GM23248 (cell line): ENCODE measurements around the gene VPS33A. TPM values are rescaled to one million over a fixed set of nuclear protein-coding genes. Genes with fewer than 3 reads are reported as not detected.

Experiments
- DNase-seq: peaks from one replicate; pipeline ENCODE4 v3.0.0-alpha.2; 2015
- H2AFZ ChIP-seq: fragments of 200-600 bp; sonication (generic); 2 replicates; pipeline ENCODE4 v1.6.1; 2016; ENCODE audit warnings: antibody characterized with exemption
- H3F3A ChIP-seq: fragments of 200-600 bp; sonication (generic); 2 replicates; pipeline ENCODE4 v1.6.1; 2016; ENCODE audit warnings: mild to moderate bottlenecking, antibody characterized with exemption, mixed run types; ENCODE audit not compliant: insufficient read depth
- H3K27ac ChIP-seq: fragments of 200-600 bp; sonication (generic); 2 replicates; pipeline ENCODE4 v1.5.1; 2016; ENCODE audit warnings: mild to moderate bottlenecking
- H3K27me3 ChIP-seq: fragments of 200-600 bp; sonication (generic); replicated peaks from 2 replicates; pipeline ENCODE4 v1.6.1; 2016; ENCODE audit warnings: mild to moderate bottlenecking; ENCODE audit not compliant: insufficient read depth
- H3K36me3 ChIP-seq: fragments of 200-600 bp; sonication (generic); 2 replicates; pipeline ENCODE4 v1.6.1; 2016; ENCODE audit warnings: low read depth, mild to moderate bottlenecking
- H3K4me1 ChIP-seq: fragments of 200-600 bp; sonication (generic); 2 replicates; pipeline ENCODE4 v1.6.1; 2016; ENCODE audit warnings: mild to moderate bottlenecking; ENCODE audit not compliant: insufficient read depth
- H3K4me2 ChIP-seq: fragments of 200-600 bp; sonication (generic); one replicate; pipeline ENCODE4 v1.6.1; 2016; ENCODE audit warnings: mild to moderate bottlenecking; ENCODE audit not compliant: unreplicated experiment
- H3K4me3 ChIP-seq: fragments of 200-600 bp; sonication (generic); 2 replicates; pipeline ENCODE4 v1.5.1; 2016; ENCODE audit warnings: mild to moderate bottlenecking
- H3K79me2 ChIP-seq: fragments of 200-600 bp; sonication (generic); 2 replicates; pipeline ENCODE4 v1.6.1; 2016; ENCODE audit warnings: mild to moderate bottlenecking; ENCODE audit not compliant: insufficient read depth
- H3K9ac ChIP-seq: fragments of 200-600 bp; sonication (generic); 2 replicates; pipeline ENCODE4 v1.6.1; 2016; ENCODE audit warnings: mild to moderate bottlenecking
- H3K9me2 ChIP-seq: fragments of 200-600 bp; sonication (generic); 2 replicates; pipeline ENCODE4 v1.6.1; 2016; ENCODE audit warnings: mixed run types, mild to moderate bottlenecking, moderate library complexity; ENCODE audit not compliant: insufficient read depth
- H3K9me3 ChIP-seq: fragments of 200-600 bp; sonication (generic); one replicate; pipeline ENCODE4 v1.6.1; 2017; ENCODE audit warnings: low read depth
- H4K20me1 ChIP-seq: fragments of 200-600 bp; sonication (generic); 2 replicates; pipeline ENCODE4 v1.6.0; 2016; ENCODE audit not compliant: insufficient read depth
- EZH2 ChIP-seq: fragments of 200-600 bp; sonication (generic); IDR thresholded peaks from 2 replicates; pipeline ENCODE4 v1.6.1; 2018; ENCODE audit warnings: antibody characterized with exemption, mild to moderate bottlenecking; ENCODE audit not compliant: insufficient read depth, poor library complexity, severe bottlenecking
- EZH2phosphoT487 ChIP-seq: fragments of 200-600 bp; sonication (generic); IDR thresholded peaks from 2 replicates; pipeline ENCODE4 v1.6.1; 2018; ENCODE audit warnings: antibody characterized with exemption, moderate library complexity, mild to moderate bottlenecking, low read depth; ENCODE audit not compliant: insufficient read depth
- WGBS, 2 experiments: methylation state at CpG; one replicate each; pipeline ENCODE4 v1.1.6; 2015 to 2017; ENCODE audit warnings: low lambda C conversion rate in 2 of 2, low coverage in 1 of 2; ENCODE audit errors: missing lambda C conversion rate in 2 of 2; 5-methylcytosine and 5-hydroxymethylcytosine counted together
- in situ Hi-C: fragments of 300-500 bp; cut with MboI; formaldehyde crosslinking; loops from 2 replicates; pipeline ENCODE4 v1.15.0; 2020
- polyA plus RNA-seq: library from polyadenylated mRNA; unstranded; fragments of >200 nt; fragmentation: Nextera tagmentation; extraction: Ambion mirVana; gene quantifications from 2 replicates; pipeline ENCODE4 v1.2.1, GENCODE V29; 2016
- total RNA-seq: library from RNA; depleted of rRNA; stranded (reverse); fragments of >200 nt; shearing (Covaris generic); gene quantifications from 2 replicates; pipeline ENCODE4 v1.2.3, GENCODE V29; 2014

The VPS33A gene
- total and polyA plus RNA-seq, 2 experiments from 2014 or later = 16.0 to 16.2 TPM

GRCh38 chr12:122228092-122228491, 38.2 kb downstream of the VPS33A start:
- no peak overlapping the region for H3K4me3 ChIP-seq
- no peak overlapping the region for H2AFZ ChIP-seq
- no peak overlapping the region for H3K27ac ChIP-seq
- peaks cover 3% of the 10 kb centered on the region; the same call in 1 of the 2 replicates for H3K36me3 ChIP-seq
- no peak overlapping the region for H3K9ac ChIP-seq
- no peaks in the 10 kb centered on the region for H3K9me2 ChIP-seq
- WGBS, 2 experiments = 90 to 91% methylated on average over 5 of the region's 5 CpGs
- TF ChIP-seq EZH2 (no peak), EZH2phosphoT487 (no peak)
- H4K20me1 ChIP-seq = no peaks in the 10 kb centered on the region
- in situ Hi-C loops = no loop called here
- H3K79me2 ChIP-seq = peaks cover 24% of the 10 kb centered on the region
- H3K9me3 ChIP-seq = no peaks in the 10 kb centered on the region
- no peaks in the 10 kb centered on the region for H3K27me3 ChIP-seq
- no peak overlapping the region for H3K4me2 ChIP-seq
- peaks cover 5% of the 10 kb centered on the region; the same call in 1 of the 2 replicates for H3F3A ChIP-seq
- no peak for DNase-seq
- H3K4me1 ChIP-seq = peaks cover 15% of the 10 kb centered on the region; the same call in 1 of the 2 replicates

GRCh38 chr12:122227341-122227740, 39.0 kb downstream of the VPS33A start:
- Histone ChIP-seq H3K4me1 (peaks cover 15% of the 10 kb centered on the region; the same call in 1 of the 2 replicates), H3K27ac (no peak overlapping the region), H3F3A (peaks cover 5% of the 10 kb centered on the region; the same call in 1 of the 2 replicates), H3K4me2 (no peak overlapping the region), H3K9me2 (no peaks in the 10 kb centered on the region), H3K79me2 (peaks cover 31% of the 10 kb centered on the region), H3K9ac (no peak overlapping the region), H2AFZ (no peak overlapping the region), H3K4me3 (no peak overlapping the region), H3K27me3 (no peaks in the 10 kb centered on the region), H3K9me3 (no peaks in the 10 kb centered on the region), H4K20me1 (no peaks in the 10 kb centered on the region), H3K36me3 (peaks cover 3% of the 10 kb centered on the region; the same call in 1 of the 2 replicates)
- no peak for DNase-seq
- 94 to 95% methylated on average over 17 of the region's 17 CpGs for WGBS, 2 experiments
- in situ Hi-C loops = no loop called here
- TF ChIP-seq EZH2phosphoT487 (no peak), EZH2 (no peak)

- in situ Hi-C loops = no loop called here
- H4K20me1 ChIP-seq = no peaks in the 10 kb centered on the region
- H3K36me3 ChIP-seq = peaks cover 3% of the 10 kb centered on the region; the same call in 1 of the 2 replicates
- peak overlapping the region; percentile 43 for H3K4me2 ChIP-seq
- no peaks in the 10 kb centered on the region for H3K27me3 ChIP-seq
- WGBS, 2 experiments = 12 to 15% methylated on average over 28 to 32 of the region's 55 CpGs
- H3F3A ChIP-seq = peaks cover 5% of the 10 kb centered on the region; the same call in 1 of the 2 replicates
- H3K9me2 ChIP-seq = no peaks in the 10 kb centered on the region
- 0 out of 2 replicates have a peak overlapping the region, but pooled peaks have one; percentile 19 for H2AFZ ChIP-seq
- H3K9me3 ChIP-seq = no peaks in the 10 kb centered on the region
- no peak for DNase-seq
- TF ChIP-seq EZH2 = no peak
- no peak for TF ChIP-seq EZH2phosphoT487
- H3K4me1 ChIP-seq = peaks cover 15% of the 10 kb centered on the region; the same call in 1 of the 2 replicates
- no peak overlapping the region for H3K27ac ChIP-seq
- peaks cover 39% of the 10 kb centered on the region for H3K79me2 ChIP-seq
- H3K9ac ChIP-seq = no peak overlapping the region
- peak overlapping the region; percentile 52 for H3K4me3 ChIP-seq
Measured at GRCh38 chr12:122226366-122227125, 39.7 kb downstream of the VPS33A start.

GRCh38 chr12:122225683-122226365, 40.5 kb downstream of the VPS33A start, which contains the start of gene DIABLO:
DIABLO (minus strand) TSS chr12:122226052; CDS start chr12:122226014, 38 bp downstream.
- Histone ChIP-seq H3K4me1 (peaks cover 15% of the 10 kb centered on the region; the same call in 1 of the 2 replicates), H3K9ac (peak within 1 kb of the TSS; percentile 90), H3K79me2 (peaks cover 47% of the 10 kb centered on the region), H3K36me3 (peaks cover 3% of the 10 kb centered on the region; the same call in 1 of the 2 replicates), H3K27me3 (no peaks in the 10 kb centered on the region), H3F3A (peaks cover 5% of the 10 kb centered on the region; the same call in 1 of the 2 replicates), H3K9me2 (no peaks in the 10 kb centered on the region), H3K4me2 (peak within 1 kb of the TSS; percentile 69), H4K20me1 (no peaks in the 10 kb centered on the region), H2AFZ (peak within 1 kb of the TSS; percentile 87), H3K27ac (peak within 1 kb of the TSS; percentile 92), H3K4me3 (peak within 1 kb of the TSS; percentile 88), H3K9me3 (no peaks in the 10 kb centered on the region)
- in situ Hi-C loops = no loop called here
- peak; percentile 100 for DNase-seq
- WGBS, 2 experiments = 0 to 1% methylated on average over 28 to 61 of the region's 74 CpGs
- TF ChIP-seq EZH2 (no peak), EZH2phosphoT487 (no peak)
